Right lobe of liver (tissue), 4 donors: ENCODE data around the gene PRPF38B.

Experiments
- CTCF ChIP-seq, 4 donors: fragments of 200-600 bp in 3 of 4; fragments of 450-650 bp in 1 of 4; IDR thresholded peaks; one replicate each; pipeline versions ENCODE4 v1.5.1 to v1.8.0; 2016 to 2022; ENCODE audit warnings: antibody characterized with exemption in 4 of 4, mild to moderate bottlenecking in 2 of 4
- POLR2A ChIP-seq: fragments of 450-650 bp; IDR thresholded peaks from one replicate; pipeline ENCODE4 v1.6.1; 2017; ENCODE audit warnings: antibody characterized with exemption, mild to moderate bottlenecking
- donor health status: DM: no; HTN: no; CAD: no.
- donor health status: DM: no; HTN: no; CAD: no.
- donor health status: DM: no; HTN: yes; CAD: no.

- TF ChIP-seq POLR2A (no peak), CTCF (IDR thresholded peaks at IDR 0.05) (no peak)
These were observed 55.2 kb downstream of the PRPF38B start for GRCh38 chr1:108747171-108747850.
